ENCODE data around the gene ERMN.

DNA sequence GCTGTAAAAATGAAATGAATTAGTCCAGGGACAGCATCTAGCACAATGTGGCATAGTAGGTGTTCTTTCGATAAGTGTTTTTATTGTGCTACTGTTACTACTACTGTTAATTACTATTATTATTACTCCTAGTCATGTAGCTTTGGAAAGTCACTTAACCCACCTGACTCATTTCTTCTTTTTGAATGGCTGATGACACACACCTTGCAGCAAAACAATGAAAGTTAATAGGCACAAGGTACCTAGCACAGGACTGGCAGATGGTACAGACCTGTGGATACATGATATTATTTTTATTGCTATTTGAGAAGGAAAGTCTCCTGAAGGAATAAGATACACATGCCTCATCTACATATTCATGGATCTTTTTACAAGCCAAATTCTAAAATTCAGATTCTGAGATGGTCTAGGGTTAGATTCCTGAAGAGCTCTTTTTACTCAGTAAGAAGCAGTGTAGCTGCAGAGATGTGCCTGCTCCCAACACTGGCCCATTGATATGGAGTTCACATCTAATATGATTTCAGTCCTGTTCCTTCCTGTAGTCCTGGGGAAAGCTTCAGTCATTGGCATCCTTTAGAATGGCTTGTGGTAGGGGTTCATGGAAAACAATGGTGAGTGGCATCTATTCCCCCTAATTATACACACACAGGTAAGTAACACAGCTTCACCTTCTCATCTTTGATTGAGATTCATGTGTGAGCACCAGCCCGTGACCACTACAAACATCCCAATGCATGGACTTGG lies 7.9 kb upstream of the ERMN start:
- TF ChIP-seq ZFP30 (CRISPR knock-in tag; IDR thresholded peaks at IDR 0.05) (no peak), ZNF8 (CRISPR knock-in tag; IDR thresholded peaks at IDR 0.05) (no peak), OSR1 (CRISPR knock-in tag; IDR thresholded peaks at IDR 0.05) (no peak), PPARA (CRISPR knock-in tag; IDR thresholded peaks at IDR 0.05; ENCODE audit: borderline replicate concordance) (no peak), ARNTL (CRISPR knock-in tag; IDR thresholded peaks at IDR 0.05; ENCODE audit: borderline replicate concordance, low read depth) (no peak), ZC3H10 (CRISPR knock-in tag; IDR thresholded peaks at IDR 0.05) (no peak), ZFP3 (CRISPR knock-in tag; IDR thresholded peaks at IDR 0.05) (no peak)
- TF ChIP-seq, protein P1, sequence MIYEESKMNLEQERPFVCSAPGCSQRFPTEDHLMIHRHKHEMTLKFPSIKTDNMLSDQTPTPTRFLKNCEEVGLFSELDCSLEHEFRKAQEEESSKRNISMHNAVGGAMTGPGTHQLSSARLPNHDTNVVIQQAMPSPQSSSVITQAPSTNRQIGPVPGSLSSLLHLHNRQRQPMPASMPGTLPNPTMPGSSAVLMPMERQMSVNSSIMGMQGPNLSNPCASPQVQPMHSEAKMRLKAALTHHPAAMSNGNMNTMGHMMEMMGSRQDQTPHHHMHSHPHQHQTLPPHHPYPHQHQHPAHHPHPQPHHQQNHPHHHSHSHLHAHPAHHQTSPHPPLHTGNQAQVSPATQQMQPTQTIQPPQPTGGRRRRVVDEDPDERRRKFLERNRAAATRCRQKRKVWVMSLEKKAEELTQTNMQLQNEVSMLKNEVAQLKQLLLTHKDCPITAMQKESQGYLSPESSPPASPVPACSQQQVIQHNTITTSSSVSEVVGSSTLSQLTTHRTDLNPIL (CRISPR knock-in tag; IDR thresholded peaks at IDR 0.05; ENCODE audit: low read depth): no peak
- TF ChIP-seq, protein P2, sequence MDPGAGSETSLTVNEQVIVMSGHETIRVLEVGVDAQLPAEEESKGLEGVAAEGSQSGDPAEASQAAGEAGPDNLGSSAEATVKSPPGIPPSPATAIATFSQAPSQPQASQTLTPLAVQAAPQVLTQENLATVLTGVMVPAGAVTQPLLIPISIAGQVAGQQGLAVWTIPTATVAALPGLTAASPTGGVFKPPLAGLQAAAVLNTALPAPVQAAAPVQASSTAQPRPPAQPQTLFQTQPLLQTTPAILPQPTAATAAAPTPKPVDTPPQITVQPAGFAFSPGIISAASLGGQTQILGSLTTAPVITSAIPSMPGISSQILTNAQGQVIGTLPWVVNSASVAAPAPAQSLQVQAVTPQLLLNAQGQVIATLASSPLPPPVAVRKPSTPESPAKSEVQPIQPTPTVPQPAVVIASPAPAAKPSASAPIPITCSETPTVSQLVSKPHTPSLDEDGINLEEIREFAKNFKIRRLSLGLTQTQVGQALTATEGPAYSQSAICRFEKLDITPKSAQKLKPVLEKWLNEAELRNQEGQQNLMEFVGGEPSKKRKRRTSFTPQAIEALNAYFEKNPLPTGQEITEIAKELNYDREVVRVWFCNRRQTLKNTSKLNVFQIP (CRISPR knock-in tag; IDR thresholded peaks at IDR 0.05; ENCODE audit: borderline replicate concordance, low read depth): no peak
- TF ChIP-seq, protein P3, sequence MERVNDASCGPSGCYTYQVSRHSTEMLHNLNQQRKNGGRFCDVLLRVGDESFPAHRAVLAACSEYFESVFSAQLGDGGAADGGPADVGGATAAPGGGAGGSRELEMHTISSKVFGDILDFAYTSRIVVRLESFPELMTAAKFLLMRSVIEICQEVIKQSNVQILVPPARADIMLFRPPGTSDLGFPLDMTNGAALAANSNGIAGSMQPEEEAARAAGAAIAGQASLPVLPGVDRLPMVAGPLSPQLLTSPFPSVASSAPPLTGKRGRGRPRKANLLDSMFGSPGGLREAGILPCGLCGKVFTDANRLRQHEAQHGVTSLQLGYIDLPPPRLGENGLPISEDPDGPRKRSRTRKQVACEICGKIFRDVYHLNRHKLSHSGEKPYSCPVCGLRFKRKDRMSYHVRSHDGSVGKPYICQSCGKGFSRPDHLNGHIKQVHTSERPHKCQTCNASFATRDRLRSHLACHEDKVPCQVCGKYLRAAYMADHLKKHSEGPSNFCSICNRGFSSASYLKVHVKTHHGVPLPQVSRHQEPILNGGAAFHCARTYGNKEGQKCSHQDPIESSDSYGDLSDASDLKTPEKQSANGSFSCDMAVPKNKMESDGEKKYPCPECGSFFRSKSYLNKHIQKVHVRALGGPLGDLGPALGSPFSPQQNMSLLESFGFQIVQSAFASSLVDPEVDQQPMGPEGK (CRISPR knock-in tag; IDR thresholded peaks at IDR 0.05; ENCODE audit: borderline replicate concordance): no peak
